Non-pigmented ciliary epithelial cell (primary cell): ENCODE measurements around the gene CCDC159.
A peak's percentile ranks its signal among the peaks of the same experiment; 100 is the strongest.
"Not testable (repeated sequence)": the region's sequence is repeated elsewhere in the genome, so short reads cannot be mapped to it uniquely, and the experiment has no call there.

Experiments
- DNase-seq: peaks from one replicate; pipeline ENCODE4 v3.0.0-alpha.2; 2010; ENCODE audit warnings: low read depth

The CCDC159 gene

GRCh38 chr19:11346104-11346940, at the start of gene CCDC159, which contains the start of gene TMEM205:
TSS of gene CCDC159 (plus strand) at chr19:11346519. CDS start at chr19:11346607, 88 bp downstream.
TSS of gene TMEM205 (minus strand) at chr19:11346268. CDS start at chr19:11345619, 649 bp downstream.
- peak; percentile 96 for DNase-seq

GRCh38 chr19:11299946-11300810, 46.1 kb upstream of the CCDC159 start:
- DNase-seq = no peak

- DNase-seq = no peak
Measured at GRCh38 chr19:11300811-11301120, 45.6 kb upstream of the CCDC159 start.

GRCh38 chr19:11304936-11305335, 41.4 kb upstream of the CCDC159 start:
- no peak for DNase-seq

GRCh38 chr19:11306337-11306736, 40.0 kb upstream of the CCDC159 start:
- DNase-seq = no peak

- DNase-seq = not testable (repeated sequence)
Measured at GRCh38 chr19:11320278-11320995, 25.9 kb upstream of the CCDC159 start.

GRCh38 chr19:11321191-11322126, 24.9 kb upstream of the CCDC159 start:
- no peak for DNase-seq

- no peak for DNase-seq
Measured at GRCh38 chr19:11322269-11323024, 23.9 kb upstream of the CCDC159 start.

GRCh38 chr19:11323601-11324078, 22.7 kb upstream of the CCDC159 start:
- no peak for DNase-seq

GRCh38 chr19:11324079-11324661, 22.1 kb upstream of the CCDC159 start:
- peak; percentile 78 for DNase-seq

GRCh38 chr19:11324748-11325389, 21.4 kb upstream of the CCDC159 start:
- DNase-seq = no peak

- DNase-seq = no peak
Measured at GRCh38 chr19:11325544-11325943, 20.8 kb upstream of the CCDC159 start.

- no peak for DNase-seq
Measured at GRCh38 chr19:11330127-11330526, 16.2 kb upstream of the CCDC159 start.

- DNase-seq = no peak
Measured at GRCh38 chr19:11331502-11331901, 14.8 kb upstream of the CCDC159 start.

- no peak for DNase-seq
Measured at GRCh38 chr19:11332822-11333221, 13.5 kb upstream of the CCDC159 start.

GRCh38 chr19:11333838-11334237, 12.5 kb upstream of the CCDC159 start:
- DNase-seq = not testable (repeated sequence)

- no peak for DNase-seq
Measured at GRCh38 chr19:11335449-11336146, 10.7 kb upstream of the CCDC159 start.

GRCh38 chr19:11337080-11337479, 9.2 kb upstream of the CCDC159 start:
- no peak for DNase-seq

- DNase-seq = no peak
Measured at GRCh38 chr19:11338121-11338520, 8.2 kb upstream of the CCDC159 start.
